Glutamatergic neuron (in vitro differentiated cells): Measurements from ENCODE around the gene GNAQ. TPM values are rescaled to one million over a fixed set of nuclear protein-coding genes. Genes with fewer than 3 reads are reported as not detected.

Source experiments
- DNase-seq: peaks from one replicate; pipeline ENCODE4 v3.0.0; 2022
- H3K27ac Mint-ChIP-seq: one replicate; pipeline ENCODE4 v1.8.0; 2020; ENCODE audit warnings: mild to moderate bottlenecking, mixed read lengths, inconsistent platforms; ENCODE audit not compliant: unreplicated experiment
- H3K27me3 Mint-ChIP-seq: one replicate; pipeline ENCODE4 v1.8.0; 2020; ENCODE audit warnings: mild to moderate bottlenecking, moderate library complexity, mixed read lengths, inconsistent platforms; ENCODE audit not compliant: unreplicated experiment
- H3K36me3 Mint-ChIP-seq: one replicate; pipeline ENCODE4 v1.8.0; 2020; ENCODE audit warnings: mild to moderate bottlenecking, mixed read lengths, inconsistent platforms; ENCODE audit not compliant: unreplicated experiment
- H3K4me1 Mint-ChIP-seq: one replicate; pipeline ENCODE4 v1.8.0; 2020; ENCODE audit warnings: mild to moderate bottlenecking, low read depth, mixed read lengths, inconsistent platforms; ENCODE audit not compliant: unreplicated experiment
- H3K4me3 Mint-ChIP-seq: one replicate; pipeline ENCODE4 v1.8.0; 2020; ENCODE audit warnings: mild to moderate bottlenecking, mixed read lengths, inconsistent platforms; ENCODE audit not compliant: unreplicated experiment
- H3K9me3 Mint-ChIP-seq: one replicate; pipeline ENCODE4 v1.8.0; 2020; ENCODE audit warnings: mild to moderate bottlenecking, moderate library complexity, mixed read lengths, inconsistent platforms; ENCODE audit not compliant: unreplicated experiment
- total RNA-seq: library from RNA; stranded (reverse); fragmentation: NEBNext Ultra II Directional; extraction: Animal tissue kit (Norgen Biotek cat#: 25700); gene quantifications from one replicate; pipeline ENCODE4 v1.2.1, GENCODE V29; 2021; ENCODE audit not compliant: unreplicated experiment
- TF ChIP-seq, protein P1 (sequence below): fragments of 200-600 bp; sonication (generic); IDR thresholded peaks from one replicate; pipeline ENCODE4 v1.5.0; 2021; ENCODE audit not compliant: partially characterized antibody, unreplicated experiment

The GNAQ gene
- total RNA-seq, 1 donor from 2014 or later, result 72.8 TPM

DNA sequence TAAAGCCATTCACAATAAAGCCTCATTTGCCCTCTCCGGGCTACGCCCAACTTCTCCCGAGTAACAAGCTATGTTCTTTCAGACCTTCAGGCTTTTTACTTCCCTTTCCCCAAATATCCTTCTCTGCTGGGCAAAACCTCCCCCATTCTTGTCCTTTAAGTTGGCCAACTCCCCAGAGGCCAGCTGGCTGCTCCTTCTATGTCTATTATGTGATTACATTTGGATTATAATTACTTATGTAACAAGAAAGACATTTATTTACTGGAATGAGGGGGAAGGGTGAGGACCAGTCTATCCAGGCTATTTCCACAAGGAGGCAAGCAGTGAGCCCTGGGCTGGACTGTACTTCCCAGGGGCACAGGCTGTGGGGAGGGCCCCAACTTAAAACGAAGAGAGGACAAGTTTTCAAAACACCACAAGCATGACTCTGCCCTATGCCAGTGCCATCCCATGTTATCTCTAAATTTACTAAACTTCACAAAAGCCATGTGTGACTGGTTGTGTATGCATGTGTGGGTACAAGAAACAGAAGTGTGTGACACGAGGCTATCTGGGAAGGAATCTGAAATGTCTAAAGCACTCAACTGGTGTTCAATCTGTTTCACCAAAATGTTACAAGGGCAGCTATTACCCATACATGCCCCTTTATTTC, 84.5 kb downstream of the GNAQ start:
- no peak for DNase-seq
- no peak overlapping the region for H3K27ac Mint-ChIP-seq
- peak overlapping the region; percentile 4 for H3K4me3 Mint-ChIP-seq
- H3K9me3 Mint-ChIP-seq, result peaks cover 4% of the 10 kb centered on the region
- H3K36me3 Mint-ChIP-seq, result no peaks in the 10 kb centered on the region
- peaks cover 53% of the 10 kb centered on the region for H3K4me1 Mint-ChIP-seq
- TF ChIP-seq, protein P1, sequence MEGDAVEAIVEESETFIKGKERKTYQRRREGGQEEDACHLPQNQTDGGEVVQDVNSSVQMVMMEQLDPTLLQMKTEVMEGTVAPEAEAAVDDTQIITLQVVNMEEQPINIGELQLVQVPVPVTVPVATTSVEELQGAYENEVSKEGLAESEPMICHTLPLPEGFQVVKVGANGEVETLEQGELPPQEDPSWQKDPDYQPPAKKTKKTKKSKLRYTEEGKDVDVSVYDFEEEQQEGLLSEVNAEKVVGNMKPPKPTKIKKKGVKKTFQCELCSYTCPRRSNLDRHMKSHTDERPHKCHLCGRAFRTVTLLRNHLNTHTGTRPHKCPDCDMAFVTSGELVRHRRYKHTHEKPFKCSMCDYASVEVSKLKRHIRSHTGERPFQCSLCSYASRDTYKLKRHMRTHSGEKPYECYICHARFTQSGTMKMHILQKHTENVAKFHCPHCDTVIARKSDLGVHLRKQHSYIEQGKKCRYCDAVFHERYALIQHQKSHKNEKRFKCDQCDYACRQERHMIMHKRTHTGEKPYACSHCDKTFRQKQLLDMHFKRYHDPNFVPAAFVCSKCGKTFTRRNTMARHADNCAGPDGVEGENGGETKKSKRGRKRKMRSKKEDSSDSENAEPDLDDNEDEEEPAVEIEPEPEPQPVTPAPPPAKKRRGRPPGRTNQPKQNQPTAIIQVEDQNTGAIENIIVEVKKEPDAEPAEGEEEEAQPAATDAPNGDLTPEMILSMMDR, result no peak
- peaks cover 2% of the 10 kb centered on the region for H3K27me3 Mint-ChIP-seq

DNA sequence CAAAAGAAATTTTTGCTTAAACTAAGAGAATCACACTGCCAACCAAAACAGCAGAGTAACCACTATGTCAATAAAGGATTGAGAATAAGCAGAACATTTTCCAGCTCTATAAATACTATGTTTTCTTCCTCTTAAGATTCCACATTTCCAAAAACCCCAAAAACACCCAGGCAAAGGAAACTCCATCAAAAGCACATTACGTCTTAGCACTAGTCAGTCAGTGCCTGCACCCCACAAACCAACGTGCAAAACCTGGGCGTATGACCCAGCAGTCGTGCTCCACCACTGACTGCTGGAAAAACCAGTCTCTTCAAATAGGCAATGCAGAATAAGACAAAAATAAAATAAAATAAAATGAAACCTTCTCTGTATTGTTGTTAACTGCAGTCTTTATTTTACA, 85.3 kb downstream of the GNAQ start:
- no peak for DNase-seq
- no peak overlapping the region for H3K27ac Mint-ChIP-seq
- no peak overlapping the region for H3K4me3 Mint-ChIP-seq
- H3K36me3 Mint-ChIP-seq, result no peaks in the 10 kb centered on the region
- H3K27me3 Mint-ChIP-seq, result peaks cover 2% of the 10 kb centered on the region
- H3K9me3 Mint-ChIP-seq, result peaks cover 4% of the 10 kb centered on the region
- H3K4me1 Mint-ChIP-seq, result peaks cover 51% of the 10 kb centered on the region
- TF ChIP-seq, protein P1, result no peak

DNA sequence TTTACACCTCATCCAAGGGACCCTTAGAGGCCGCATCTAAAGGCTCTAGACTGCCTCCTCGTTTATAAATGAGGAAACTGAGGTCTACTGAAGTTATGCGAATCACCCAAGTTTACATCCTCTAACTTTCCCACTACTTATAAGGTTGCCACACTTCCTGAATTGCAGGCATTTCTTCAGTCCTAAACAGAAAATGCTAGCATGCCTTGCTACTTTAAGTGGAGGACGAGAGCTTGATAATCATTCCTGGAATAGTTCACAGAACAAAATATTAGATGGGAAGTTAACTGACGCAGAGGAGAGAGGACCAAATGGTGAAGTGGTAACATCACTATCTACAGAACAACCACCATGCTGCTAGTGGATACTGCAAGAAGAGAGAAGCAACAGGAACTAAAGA, 85.8 kb downstream of the GNAQ start:
- Mint-ChIP-seq H3K4me3 (no peak overlapping the region), H3K36me3 (no peaks in the 10 kb centered on the region), H3K4me1 (peaks cover 51% of the 10 kb centered on the region), H3K27ac (no peak overlapping the region), H3K9me3 (peaks cover 4% of the 10 kb centered on the region), H3K27me3 (peaks cover 2% of the 10 kb centered on the region)
- DNase-seq, result no peak
- TF ChIP-seq, protein P1, result no peak

DNA sequence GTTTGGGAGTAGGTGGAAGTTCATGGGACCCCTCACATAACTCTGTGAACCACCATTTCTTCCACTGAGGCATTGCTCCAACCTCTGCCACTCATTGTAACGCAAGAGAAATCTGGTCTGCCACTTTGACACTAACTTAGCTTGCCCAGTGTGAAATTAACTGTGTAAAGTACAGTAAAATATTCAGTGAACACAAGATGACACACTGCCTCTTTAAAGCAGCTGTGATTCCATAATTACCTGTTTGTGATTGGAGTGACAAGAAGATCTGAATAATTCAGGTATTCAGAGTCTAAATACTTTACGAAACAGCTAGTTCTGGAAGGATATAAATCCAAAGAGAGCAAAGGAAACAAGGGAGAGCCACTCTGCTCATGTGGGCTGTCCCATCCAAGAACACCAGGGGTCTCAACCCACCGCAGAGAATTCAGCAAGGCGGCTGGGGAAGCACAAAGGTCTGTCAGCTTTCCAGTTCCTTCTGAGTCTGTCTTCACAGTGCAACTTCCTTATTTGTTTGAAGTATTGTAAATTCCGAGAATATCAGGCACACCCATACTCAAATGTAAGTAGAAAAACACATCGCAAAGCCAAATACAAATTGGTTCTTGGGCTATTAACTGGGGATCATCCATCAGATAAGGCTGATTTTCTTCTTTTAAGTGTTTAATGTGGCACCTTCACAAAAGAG, 86.9 kb downstream of the GNAQ start:
- Mint-ChIP-seq H3K36me3 (no peaks in the 10 kb centered on the region), H3K27ac (no peak overlapping the region), H3K9me3 (peaks cover 3% of the 10 kb centered on the region), H3K4me1 (peaks cover 41% of the 10 kb centered on the region), H3K27me3 (peaks cover 2% of the 10 kb centered on the region), H3K4me3 (no peak overlapping the region)
- TF ChIP-seq, protein P1, result no peak
- peak; percentile 33 for DNase-seq

DNA sequence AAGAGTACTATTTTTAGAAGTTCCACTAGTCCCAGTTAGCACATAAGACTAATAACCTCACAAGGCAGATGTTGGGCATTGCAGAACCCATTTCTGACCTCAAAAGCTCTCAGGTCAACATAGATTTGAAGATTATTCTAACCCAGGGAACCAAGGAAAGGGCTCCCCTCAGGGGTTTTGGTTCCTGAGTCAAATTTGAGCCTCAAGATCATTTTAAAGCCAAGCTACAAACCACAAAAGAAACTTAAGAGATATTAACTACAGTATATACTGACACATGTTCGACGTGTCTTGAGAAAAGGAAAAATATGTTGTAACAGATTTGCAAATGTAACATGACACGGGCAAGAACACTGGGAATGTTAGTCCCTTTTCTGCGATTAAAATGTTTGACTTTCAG, 88.6 kb downstream of the GNAQ start:
- Mint-ChIP-seq H3K27me3 (peaks cover 2% of the 10 kb centered on the region), H3K4me3 (no peak overlapping the region), H3K9me3 (peaks cover 3% of the 10 kb centered on the region), H3K36me3 (no peaks in the 10 kb centered on the region), H3K27ac (no peak overlapping the region), H3K4me1 (peaks cover 26% of the 10 kb centered on the region)
- no peak for DNase-seq
- TF ChIP-seq, protein P1, result no peak
